HepG2 (cell line): ENCODE measurements around the gene RTP2. TPM values are rescaled to one million over a fixed set of nuclear protein-coding genes. Genes with fewer than 3 reads are reported as not detected.

Source experiments
- ARNTL ChIP-seq: sonication (generic); formaldehyde crosslinking; IDR thresholded peaks from 2 replicates; pipeline ENCODE4 v1.4.0; 2020; ENCODE audit warnings: mild to moderate bottlenecking, missing genetic modification reagents
- CBX5 ChIP-seq: sonication (generic); formaldehyde crosslinking; IDR thresholded peaks from 2 replicates; pipeline ENCODE4 v1.4.0; 2020; ENCODE audit warnings: missing genetic modification reagents, borderline replicate concordance
- CREB1 ChIP-seq, 2 experiments: fragments of 450-650 bp in 1 of 2; IDR thresholded peaks; 2 replicates each; pipeline ENCODE4 v1.6.1; 2016 to 2017; ENCODE audit warnings: control low read depth in 1 of 2, mild to moderate bottlenecking in 1 of 2, missing compliant biosample characterization in 1 of 2, missing genetic modification characterization in 1 of 2
- ESRRA ChIP-seq: sonication (generic); formaldehyde crosslinking; IDR thresholded peaks from 2 replicates; pipeline ENCODE4 v1.5.1; 2020; ENCODE audit warnings: mild to moderate bottlenecking, low read depth, missing genetic modification reagents
- GATA4 ChIP-seq: sonication (generic); IDR thresholded peaks from 2 replicates; pipeline ENCODE4 v1.6.1; 2016; ENCODE audit warnings: antibody characterized with exemption, low read depth, borderline replicate concordance
- MEIS1 ChIP-seq: sonication (generic); formaldehyde crosslinking; IDR thresholded peaks from 2 replicates; pipeline ENCODE4 v1.9.0; 2021; ENCODE audit warnings: mild to moderate bottlenecking, missing genetic modification reagents, moderate library complexity, borderline replicate concordance
- POGK ChIP-seq: sonication (generic); formaldehyde crosslinking; conservative IDR thresholded peaks from 2 replicates; pipeline ENCODE4 v1.8.0; 2022; ENCODE audit warnings: mild to moderate bottlenecking, moderate library complexity, missing genetic modification reagents
- RXRB ChIP-seq: IDR thresholded peaks from 2 replicates; pipeline ENCODE4 v1.6.1; 2016; ENCODE audit warnings: borderline replicate concordance, missing genetic modification reagents, missing compliant biosample characterization
- THYN1 ChIP-seq: sonication (generic); formaldehyde crosslinking; IDR thresholded peaks from 2 replicates; pipeline ENCODE4 v1.8.1; 2023; ENCODE audit warnings: low read depth, mild to moderate bottlenecking, moderate library complexity, missing genetic modification reagents, borderline replicate concordance
- U2AF1 ChIP-seq: fragments of 200-400 bp; formaldehyde crosslinking; optimal IDR thresholded peaks from 2 replicates; pipeline ENCODE3; 2017; ENCODE audit warnings: mild to moderate bottlenecking, low read depth, low read length
- ZHX2 ChIP-seq, 2 experiments: sonication (generic) in 1 of 2; formaldehyde crosslinking in 1 of 2; IDR thresholded peaks; 2 replicates each; pipeline versions ENCODE4 v1.6.1 to v1.9.0; 2014 to 2022; ENCODE audit warnings: antibody characterized with exemption in 1 of 2, borderline replicate concordance in 1 of 2, inconsistent platforms in 1 of 2, low read depth in 1 of 2, missing genetic modification reagents in 1 of 2
- ZNF350 ChIP-seq: sonication (generic); formaldehyde crosslinking; IDR thresholded peaks from 2 replicates; pipeline ENCODE4 v1.4.0; 2020; ENCODE audit warnings: mild to moderate bottlenecking, low read depth, missing genetic modification reagents, borderline replicate concordance
- ZNF570 ChIP-seq: sonication (generic); formaldehyde crosslinking; IDR thresholded peaks from 2 replicates; pipeline ENCODE4 v1.4.0; 2020; ENCODE audit warnings: mild to moderate bottlenecking, missing genetic modification reagents, borderline replicate concordance
- ZNF775 ChIP-seq: sonication (generic); formaldehyde crosslinking; IDR thresholded peaks from 2 replicates; pipeline ENCODE4 v1.4.0; 2020; ENCODE audit warnings: missing genetic modification reagents, mild to moderate bottlenecking, moderate library complexity, borderline replicate concordance
- polyA plus RNA-seq, 8 experiments: library from polyadenylated mRNA; depleted of rRNA in 3 of 8; stranded (reverse) in 7 of 8; unstranded in 1 of 8; fragments of >200 nt; fragmentation: Illumina TruSeq in 4 of 8; extraction: Trizol in 4 of 8; gene quantifications; 2 replicates each; pipeline versions ENCODE4 v1.2.1 to v1.2.3, GENCODE V29; 2011 to 2016; ENCODE audit warnings: low read depth in 4 of 8, missing spikeins in 1 of 8, mixed read lengths in 1 of 8; ENCODE audit not compliant: insufficient read depth in 1 of 8
- total RNA-seq, 5 experiments: library from RNA; depleted of rRNA; stranded (reverse); fragments of >200 nt; fragmentation: Illumina TruSeq; extraction: Trizol; gene quantifications; 2 replicates each; pipeline ENCODE4 v1.2.3, GENCODE V29; 2016; ENCODE audit warnings: low read depth in 1 of 5

RTP2 gene
- total and polyA plus RNA-seq, 2 of the 13 experiments (the other 11 are each of a cell fraction or from before 2014, with no cell fraction given), result not detected

- peak; percentile 66; the same call in 1 of the 2 replicates for TF ChIP-seq GATA4
- TF ChIP-seq ARNTL (CRISPR knock-in tag), result no peak
- TF ChIP-seq MEIS1 (CRISPR knock-in tag), result 0 out of 2 replicates have a peak, but pooled peaks have one; percentile 25
- TF ChIP-seq RXRB, result peak; percentile 62
- 0 out of 2 replicates have a peak, but pooled peaks have one; percentile 24 for TF ChIP-seq ESRRA
- TF ChIP-seq ZHX2 (IDR thresholded peaks at IDR 0.05; ENCODE audit: low read depth), result no peak
- TF ChIP-seq ZHX2 (CRISPR knock-in tag; IDR thresholded peaks at IDR 0.05; ENCODE audit: borderline replicate concordance), result no peak
- TF ChIP-seq THYN1 (CRISPR knock-in tag), result no peak
- no peak for TF ChIP-seq CREB1 (IDR thresholded peaks at IDR 0.05)
- peak; percentile 67 for TF ChIP-seq CREB1 (CRISPR knock-in tag; IDR thresholded peaks at IDR 0.05)
- no peak for TF ChIP-seq ZNF775
- TF ChIP-seq POGK (CRISPR knock-in tag), result 0 out of 2 replicates have a peak, but pooled peaks have one; percentile 42
- no peak for TF ChIP-seq ZNF570 (CRISPR knock-in tag)
- TF ChIP-seq ZNF350, result peak; percentile 61; the same call in 1 of the 2 replicates
- TF ChIP-seq CBX5 (CRISPR knock-in tag), result no peak
- TF ChIP-seq U2AF1, result no peak
Measured at GRCh38 chr3:187750513-187751123, 48.3 kb upstream of the RTP2 start (continued).
